ENCODE data around the gene SPPL3. TPM values are rescaled to one million over a fixed set of nuclear protein-coding genes. Genes with fewer than 3 reads are reported as not detected.

SPPL3 gene
- total RNA-seq, 1 donor from 2014 or later: 22.3 TPM

- Histone ChIP-seq H3K36me3 (ENCODE audit: control insufficient read depth, insufficient read depth, low read length) (no peaks in the 10 kb centered on the region), H3K27me3 (ENCODE audit: control insufficient read depth, insufficient read depth, low read length) (no peaks in the 10 kb centered on the region), H3K4me3 (ENCODE audit: low read depth, low read length) (no peak overlapping the region)
- no peak for DNase-seq (ENCODE audit: low read depth)
- TF ChIP-seq CTCF (IDR thresholded peaks at IDR 0.05; ENCODE audit: insufficient read depth, low read length, poor library complexity, severe bottlenecking): no peak
Observed at GRCh38 chr12:120928864-120929652, 24.9 kb upstream of the SPPL3 start.

- no peaks in the 10 kb centered on the region for H3K27me3 ChIP-seq (ENCODE audit: control insufficient read depth, insufficient read depth, low read length)
- H3K36me3 ChIP-seq (ENCODE audit: control insufficient read depth, insufficient read depth, low read length): no peaks in the 10 kb centered on the region
- TF ChIP-seq CTCF (IDR thresholded peaks at IDR 0.05; ENCODE audit: insufficient read depth, low read length, poor library complexity, severe bottlenecking): no peak
- no peak for DNase-seq (ENCODE audit: low read depth)
- H3K4me3 ChIP-seq (ENCODE audit: low read depth, low read length): no peak overlapping the region
Observed at GRCh38 chr12:120925740-120926563, 21.8 kb upstream of the SPPL3 start.

DNA sequence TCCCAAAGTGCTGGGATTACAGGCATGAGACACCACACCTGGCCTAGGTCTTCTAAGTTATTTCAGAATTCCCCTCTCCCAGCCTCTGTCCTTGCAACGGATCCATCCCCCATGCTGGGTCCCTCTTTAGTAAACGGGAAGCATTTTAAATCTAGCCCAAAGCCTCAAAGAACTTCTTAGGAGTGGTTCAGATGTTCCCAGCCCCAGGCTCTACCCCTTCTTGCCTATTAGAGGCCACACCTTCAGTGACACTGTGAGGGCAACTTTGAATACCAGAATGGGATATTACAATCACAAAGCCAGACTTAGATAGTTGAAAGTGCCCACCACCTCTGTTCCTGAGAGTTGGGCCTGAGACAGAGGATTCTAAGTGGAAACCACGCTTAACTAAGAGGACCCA lies 18.1 kb upstream of the SPPL3 start:
- TF ChIP-seq CTCF (IDR thresholded peaks at IDR 0.05; ENCODE audit: insufficient read depth, low read length, poor library complexity, severe bottlenecking): no peak
- H3K4me3 ChIP-seq (ENCODE audit: low read depth, low read length): no peak overlapping the region
- no peak for DNase-seq (ENCODE audit: low read depth)

DNA sequence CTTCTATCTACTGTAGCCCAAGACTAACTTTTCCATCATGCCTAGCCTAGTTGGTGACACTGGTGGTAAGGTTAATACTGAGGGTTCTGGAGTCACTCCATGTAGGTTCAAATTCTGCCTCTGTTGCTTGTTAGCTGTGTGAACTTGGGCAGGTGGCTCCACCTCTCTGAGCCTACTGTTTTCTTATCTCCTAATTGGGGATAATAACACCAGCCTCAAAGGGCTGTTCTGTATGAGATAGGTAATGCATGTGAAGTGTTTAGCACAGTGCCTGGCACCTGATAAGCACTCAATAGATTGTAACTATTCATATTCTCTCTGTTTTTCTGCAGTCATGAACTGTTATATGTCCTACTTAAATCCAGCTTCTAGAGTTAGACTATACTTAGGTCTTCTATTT lies 17.5 kb upstream of the SPPL3 start:
- H3K36me3 ChIP-seq (ENCODE audit: control insufficient read depth, insufficient read depth, low read length): no peaks in the 10 kb centered on the region
- TF ChIP-seq CTCF (IDR thresholded peaks at IDR 0.05; ENCODE audit: insufficient read depth, low read length, poor library complexity, severe bottlenecking): no peak
- DNase-seq (ENCODE audit: low read depth): no peak
- no peaks in the 10 kb centered on the region for H3K27me3 ChIP-seq (ENCODE audit: control insufficient read depth, insufficient read depth, low read length)
- no peak overlapping the region for H3K4me3 ChIP-seq (ENCODE audit: low read depth, low read length)

More for the DNA sequence above, 18.1 kb upstream of the SPPL3 start:
- Histone ChIP-seq H3K27me3 (ENCODE audit: control insufficient read depth, insufficient read depth, low read length) (no peaks in the 10 kb centered on the region), H3K36me3 (ENCODE audit: control insufficient read depth, insufficient read depth, low read length) (no peaks in the 10 kb centered on the region)

GRCh38 chr12:120920178-120920577 lies 16.0 kb upstream of the SPPL3 start:
- TF ChIP-seq CTCF (IDR thresholded peaks at IDR 0.05; ENCODE audit: insufficient read depth, low read length, poor library complexity, severe bottlenecking): no peak
- no peak for DNase-seq (ENCODE audit: low read depth)
- no peaks in the 10 kb centered on the region for H3K36me3 ChIP-seq (ENCODE audit: control insufficient read depth, insufficient read depth, low read length)

More at GRCh38 chr12:120920178-120920577, 16.0 kb upstream of the SPPL3 start:
- no peaks in the 10 kb centered on the region for H3K27me3 ChIP-seq (ENCODE audit: control insufficient read depth, insufficient read depth, low read length)
- H3K4me3 ChIP-seq (ENCODE audit: low read depth, low read length): no peak overlapping the region

All from kidney epithelial cell (primary cell).